GM18505 (cell line): ENCODE measurements around the gene NUTF2.

Source experiments
- ATAC-seq: cut with Tn5 transposase; IDR thresholded peaks from one replicate; pipeline ENCODE4 v1.9.1; 2021; ENCODE audit not compliant: unreplicated experiment
- POLR2A ChIP-seq: IDR thresholded peaks from 4 replicates; pipeline ENCODE4 v1.6.1; 2011; ENCODE audit warnings: borderline replicate concordance; ENCODE audit not compliant: insufficient read depth, insufficient read length; ENCODE audit errors: extremely low read depth

The NUTF2 gene

DNA sequence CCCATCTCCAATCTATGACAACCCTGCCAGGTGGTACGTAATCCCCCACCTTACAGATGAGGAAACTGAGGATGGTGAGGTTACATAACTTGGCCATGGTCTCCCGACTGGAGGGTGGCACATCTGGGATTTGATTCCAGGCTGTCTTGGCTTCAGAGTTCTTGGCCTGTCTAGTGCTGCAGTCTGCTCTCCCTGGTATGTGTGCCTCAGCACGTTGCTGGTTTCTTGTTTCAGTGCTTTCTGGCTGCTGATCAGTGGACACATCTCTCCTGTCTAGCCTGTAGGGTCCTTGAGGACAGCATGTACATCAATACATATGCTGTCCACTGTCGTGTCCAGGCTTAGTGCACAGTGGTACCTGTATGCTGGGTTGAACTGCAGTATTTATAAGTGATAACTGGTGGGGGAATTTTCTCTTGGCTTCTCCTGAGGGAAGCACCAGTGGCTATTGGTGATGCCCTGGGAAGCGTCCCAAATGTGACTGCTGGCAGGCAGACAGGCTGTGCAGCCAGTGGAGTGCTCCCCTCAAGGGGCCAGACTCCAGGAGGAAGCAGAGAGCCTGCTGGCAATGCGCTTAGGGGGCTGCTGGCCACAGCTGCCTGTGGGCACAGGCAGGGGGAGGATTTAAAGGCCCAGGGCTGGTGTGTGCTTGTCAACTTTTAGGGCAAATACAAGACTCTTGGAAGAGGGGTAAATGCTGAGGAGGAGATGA is 70.6 kb downstream of the NUTF2 start:
- no peak for ATAC-seq
- TF ChIP-seq POLR2A: no peak

DNA sequence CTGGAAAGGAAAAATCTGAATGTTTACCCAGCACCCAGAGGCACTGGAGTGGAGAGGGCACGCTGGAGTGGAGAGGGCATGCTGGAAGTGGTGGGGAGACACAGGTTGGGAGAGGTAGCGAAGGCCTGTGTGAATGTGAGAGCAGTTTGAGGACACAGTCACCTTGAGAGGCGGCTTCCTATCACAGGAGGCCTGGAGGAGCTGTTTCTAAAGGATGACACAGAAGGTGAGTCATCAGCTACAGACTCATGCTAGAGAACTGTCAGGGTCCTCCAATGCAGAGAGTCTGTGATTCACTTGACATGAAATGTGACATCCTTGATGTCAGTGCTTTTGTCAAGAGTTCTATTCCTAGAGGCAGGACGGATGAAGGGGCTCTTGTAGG is 71.1 kb downstream of the NUTF2 start:
- no peak for TF ChIP-seq POLR2A
- no peak for ATAC-seq

DNA sequence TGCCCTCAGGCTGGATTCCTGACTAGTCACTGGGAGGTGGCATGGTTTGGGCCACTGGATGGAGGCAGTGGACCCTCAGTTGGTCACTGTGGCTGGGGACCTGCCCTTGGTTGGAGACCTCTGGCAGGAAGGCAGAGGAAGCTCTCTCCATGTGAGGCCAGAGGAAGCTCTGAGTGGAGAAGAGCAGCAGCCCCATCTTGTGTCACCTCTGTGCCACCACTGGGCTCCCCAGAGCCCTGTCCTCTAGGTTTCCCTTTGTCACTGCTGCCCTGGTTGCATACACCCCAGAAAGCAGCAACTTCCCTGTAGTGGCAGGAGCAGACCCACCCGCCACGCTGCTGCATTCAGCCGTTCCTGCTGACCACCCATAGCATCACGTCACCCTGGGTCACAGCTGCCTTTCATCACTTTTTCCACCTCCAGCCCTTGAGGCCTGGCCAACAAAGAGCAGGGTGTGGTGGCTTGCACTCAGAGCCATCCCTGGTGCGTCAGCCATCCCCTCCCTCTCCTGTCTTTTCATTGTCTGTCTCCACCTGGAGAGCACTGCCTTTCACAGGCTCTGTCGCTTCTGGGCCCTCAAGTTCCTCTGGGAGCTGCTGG is 73.0 kb downstream of the NUTF2 start:
- no peak for ATAC-seq

More for the DNA sequence above, 73.0 kb downstream of the NUTF2 start:
- TF ChIP-seq POLR2A: no peak
